ENCODE results near the gene TTC12.

Gene TTC12

GRCh38 chr11:113372309-113372708 lies 57.9 kb downstream of the TTC12 start:
- DNase-seq (ENCODE audit: low spot score) (no peak), FAIRE-seq (no peak)

GRCh38 chr11:113373306-113373705 lies 58.9 kb downstream of the TTC12 start:
- no peak for DNase-seq (ENCODE audit: low spot score)

DNA sequence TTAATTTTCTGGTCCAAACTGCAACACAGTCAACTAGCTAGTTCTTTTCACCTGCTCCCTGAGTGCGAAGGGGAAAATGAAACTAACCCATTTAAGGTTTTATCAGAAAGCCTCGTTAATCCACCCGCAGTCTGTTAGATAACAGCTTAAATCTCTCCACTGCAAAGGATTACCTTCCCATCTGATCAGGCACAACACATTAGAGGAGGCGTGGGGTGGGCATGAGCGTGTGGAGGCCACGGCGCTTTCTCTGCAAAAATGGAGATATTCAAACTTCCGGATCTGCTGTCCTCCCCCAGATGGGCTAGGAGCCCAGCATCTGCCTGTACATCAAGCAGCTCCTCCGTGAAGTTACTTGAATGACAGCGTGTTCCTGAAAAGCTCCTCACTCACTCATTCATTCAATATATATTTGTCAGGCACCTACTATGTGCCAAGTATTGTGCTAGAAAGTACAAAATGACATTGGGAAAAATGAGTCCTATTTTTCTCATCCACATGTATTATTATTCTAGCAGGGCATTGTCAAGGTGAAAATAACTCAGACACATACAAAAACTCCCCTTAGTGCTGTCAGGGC lies 59.7 kb downstream of the TTC12 start:
- FAIRE-seq (no peak), DNase-seq (ENCODE audit: low spot score) (no peak)

More at GRCh38 chr11:113373306-113373705, 58.9 kb downstream of the TTC12 start:
- FAIRE-seq, result no peak

- DNase-seq (ENCODE audit: low spot score) (no peak), FAIRE-seq (no peak)
Observed at GRCh38 chr11:113375402-113375801, 61.0 kb downstream of the TTC12 start.

DNA sequence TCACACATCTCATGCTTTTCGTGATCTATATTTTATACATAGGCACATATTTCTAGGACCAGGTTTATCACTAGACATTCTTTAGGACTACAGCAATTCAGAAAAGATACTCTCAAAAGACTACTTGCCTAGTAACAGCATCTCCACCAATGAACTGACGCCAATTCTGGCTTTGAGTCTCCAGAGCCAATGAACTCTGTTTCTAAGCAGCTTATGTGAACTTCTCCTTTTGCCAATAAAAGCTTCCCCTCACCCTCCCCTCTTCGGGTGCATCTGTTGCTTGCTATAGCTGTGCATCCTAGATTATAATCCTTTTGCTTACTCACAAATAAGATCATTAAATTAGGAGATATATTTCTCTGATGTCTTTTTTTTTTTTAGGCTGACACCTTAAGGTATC lies 61.8 kb downstream of the TTC12 start:
- no peak for FAIRE-seq
- no peak for DNase-seq (ENCODE audit: low spot score)

DNA sequence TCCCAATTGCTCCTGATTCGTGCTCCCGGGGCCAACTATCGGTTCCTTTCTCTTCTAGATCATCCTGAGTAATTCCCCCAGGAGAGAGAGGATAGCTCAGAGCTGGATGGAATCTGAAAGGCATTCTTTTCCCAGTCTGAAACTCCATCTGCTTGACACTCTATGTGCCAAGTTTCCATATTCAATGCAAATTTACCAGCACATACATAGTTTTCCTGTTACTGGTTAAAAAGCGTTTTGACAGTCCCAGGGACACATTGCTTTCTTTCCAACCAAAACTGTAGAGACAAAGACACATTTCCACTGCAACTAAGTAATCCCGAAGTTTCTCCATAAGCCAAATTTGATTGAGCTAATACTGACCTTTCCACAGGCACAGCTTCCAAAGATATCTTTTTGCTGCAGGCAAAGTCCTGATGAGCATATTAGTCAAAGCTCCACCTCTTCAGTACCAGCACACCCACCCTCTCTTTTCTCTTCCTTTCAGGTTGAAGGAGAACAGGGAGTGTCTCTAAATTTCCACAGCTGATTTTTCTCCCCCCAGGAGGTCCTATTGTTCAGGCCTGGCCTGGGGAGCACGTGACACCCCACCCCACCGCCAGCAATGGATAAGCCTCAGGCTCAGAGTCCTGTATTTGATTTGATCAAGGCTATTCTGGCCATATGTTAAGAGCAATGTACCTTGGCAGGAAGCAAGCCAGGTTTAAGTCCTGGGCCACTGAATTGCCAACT lies 63.5 kb downstream of the TTC12 start:
- DNase-seq (ENCODE audit: low spot score) (no peak), FAIRE-seq (no peak)

DNA sequence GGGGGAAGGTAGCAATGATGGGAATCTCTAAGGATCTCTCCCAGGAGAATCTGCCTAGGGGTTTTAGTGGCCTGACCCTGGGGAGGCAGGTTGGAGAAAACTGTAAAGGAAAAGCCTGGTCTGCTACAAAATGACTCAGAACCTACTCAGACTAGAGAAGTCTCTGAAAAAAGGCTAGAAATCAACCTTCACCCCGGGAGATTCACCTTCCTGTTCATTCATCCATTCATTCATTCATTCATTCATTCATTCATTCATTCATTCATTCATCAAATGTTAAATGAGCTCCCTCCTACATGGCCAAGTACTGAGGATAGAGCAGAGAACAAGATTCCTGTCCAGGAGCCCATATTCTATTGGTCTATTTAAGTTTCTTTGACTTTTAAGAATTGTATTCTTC lies 64.3 kb downstream of the TTC12 start:
- no peak for FAIRE-seq
- DNase-seq (ENCODE audit: low spot score), result no peak

DNA sequence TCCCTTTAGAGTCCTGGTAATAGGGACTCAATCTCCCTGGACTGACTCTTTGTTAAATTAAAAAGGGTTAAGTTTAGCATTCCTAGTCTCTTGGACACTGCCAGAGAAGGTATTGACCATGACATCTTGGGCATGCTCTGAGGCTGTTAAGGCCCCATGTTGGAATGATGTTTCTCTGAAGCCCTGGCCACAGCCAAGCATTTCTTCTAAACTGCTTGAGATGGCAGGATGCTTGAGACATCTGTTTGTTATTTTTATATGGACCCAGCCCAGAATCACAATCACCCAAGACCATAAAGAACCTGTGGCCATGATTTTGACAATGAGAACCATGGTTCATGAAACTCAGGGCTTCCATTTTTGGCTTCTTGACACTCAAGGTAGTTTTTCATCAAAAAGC lies 67.7 kb downstream of the TTC12 start:
- DNase-seq (ENCODE audit: low spot score) (no peak), FAIRE-seq (no peak)

DNA sequence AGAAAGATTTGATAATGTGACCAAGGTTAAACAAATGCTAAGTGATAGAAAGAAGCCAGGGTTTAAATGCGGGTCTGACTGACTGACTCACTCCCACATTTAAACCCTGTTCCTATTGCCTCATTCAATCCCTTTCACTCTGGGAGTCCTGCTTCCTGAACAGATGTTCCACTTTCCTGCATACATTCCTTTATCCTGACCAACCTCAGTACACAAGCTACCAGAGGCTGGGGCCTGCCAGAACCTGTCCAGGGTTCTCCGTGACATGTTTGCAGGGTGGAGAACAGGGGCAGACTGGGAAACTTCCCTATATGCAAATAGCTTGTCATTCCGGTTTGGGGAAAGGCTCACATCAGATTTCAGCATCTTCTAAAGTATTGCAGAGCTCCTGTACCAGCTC lies 70.2 kb downstream of the TTC12 start:
- no peak for DNase-seq (ENCODE audit: low spot score)
- FAIRE-seq, result no peak

DNA sequence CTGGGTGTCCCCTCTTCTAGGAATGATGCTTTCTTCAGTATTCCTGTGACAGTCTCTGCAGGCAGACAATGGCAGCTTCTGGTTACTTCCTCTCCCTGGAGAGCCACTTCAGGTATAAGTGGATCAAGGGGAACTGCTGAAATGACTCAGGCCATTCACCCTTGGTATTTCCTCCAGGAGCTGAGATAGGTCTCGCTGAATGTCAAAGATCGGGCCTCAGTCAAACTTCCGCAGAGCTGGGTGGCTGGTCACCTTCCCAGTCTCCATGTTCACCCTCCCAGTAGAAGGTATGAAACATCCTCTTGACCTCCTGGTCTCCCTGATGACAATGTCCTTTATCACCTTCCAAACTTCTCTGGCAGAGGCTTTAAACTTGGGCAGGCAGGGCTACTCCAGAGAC lies 71.4 kb downstream of the TTC12 start:
- FAIRE-seq, result no peak
- DNase-seq (ENCODE audit: low spot score), result no peak

GRCh38 chr11:113386866-113387265 lies 72.5 kb downstream of the TTC12 start:
- DNase-seq (ENCODE audit: low spot score), result no peak
- no peak for FAIRE-seq

DNA sequence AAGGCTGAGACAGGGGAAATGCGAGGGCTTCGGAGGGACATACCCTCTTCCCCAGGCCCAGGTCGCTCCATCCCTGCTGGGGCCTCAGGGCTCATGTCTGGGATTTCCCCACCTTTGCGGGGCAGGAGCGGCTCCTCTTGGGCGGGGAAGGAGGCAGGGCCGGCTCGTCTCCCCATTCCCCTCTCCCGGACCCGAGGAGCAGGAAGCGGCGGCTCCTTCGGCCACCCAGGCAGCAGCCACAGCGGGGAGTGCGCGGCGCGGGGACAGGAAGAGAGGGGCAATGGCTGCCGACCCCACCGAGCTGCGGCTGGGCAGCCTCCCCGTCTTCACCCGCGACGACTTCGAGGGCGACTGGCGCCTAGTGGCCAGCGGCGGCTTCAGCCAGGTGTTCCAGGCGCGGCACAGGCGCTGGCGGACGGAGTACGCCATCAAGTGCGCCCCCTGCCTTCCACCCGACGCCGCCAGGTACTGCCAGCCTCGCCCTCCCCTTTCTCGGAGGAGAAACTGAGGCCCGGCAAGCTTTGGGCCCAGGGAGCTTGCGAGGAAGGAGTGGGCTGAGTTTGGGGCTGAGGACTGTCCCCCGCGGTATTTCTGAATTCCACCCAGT lies 73.3 kb downstream of the TTC12 start, which contains the start of gene ANKK1:
Gene ANKK1, plus strand, starts transcription at position 175 of the 607 bp plus-strand sequence. Its CDS starts 106 bp downstream, at position 281.
- DNase-seq (ENCODE audit: low spot score), result no peak

GRCh38 chr11:113389272-113389671 lies 74.9 kb downstream of the TTC12 start:
- DNase-seq (ENCODE audit: low spot score) (no peak), FAIRE-seq (no peak)

More for the DNA sequence above, 73.3 kb downstream of the TTC12 start, which contains the start of gene ANKK1:
- no peak for FAIRE-seq

- FAIRE-seq (no peak), DNase-seq (ENCODE audit: low spot score) (no peak)
Observed at GRCh38 chr11:113392236-113392921, 78.0 kb downstream of the TTC12 start.

DNA sequence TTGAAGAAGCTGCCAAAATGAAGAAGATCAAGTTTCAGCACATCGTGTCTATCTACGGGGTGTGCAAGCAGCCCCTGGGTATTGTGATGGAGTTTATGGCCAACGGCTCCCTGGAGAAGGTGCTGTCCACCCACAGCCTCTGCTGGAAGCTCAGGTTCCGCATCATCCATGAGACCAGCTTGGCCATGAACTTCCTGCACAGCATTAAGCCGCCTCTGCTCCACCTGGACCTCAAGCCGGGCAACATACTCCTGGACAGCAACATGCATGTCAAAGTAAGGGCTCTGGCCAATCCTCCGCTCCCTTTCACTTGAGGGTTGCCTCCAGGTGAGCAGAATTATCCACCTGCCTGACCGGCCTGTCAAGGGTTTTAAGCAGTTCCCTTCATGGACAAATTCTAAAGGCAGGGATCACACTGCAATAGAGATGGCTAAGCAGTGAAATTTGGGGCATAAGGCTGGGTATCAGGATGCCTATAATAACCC lies 79.2 kb downstream of the TTC12 start:
- FAIRE-seq (no peak), DNase-seq (ENCODE audit: low spot score) (no peak)

DNA sequence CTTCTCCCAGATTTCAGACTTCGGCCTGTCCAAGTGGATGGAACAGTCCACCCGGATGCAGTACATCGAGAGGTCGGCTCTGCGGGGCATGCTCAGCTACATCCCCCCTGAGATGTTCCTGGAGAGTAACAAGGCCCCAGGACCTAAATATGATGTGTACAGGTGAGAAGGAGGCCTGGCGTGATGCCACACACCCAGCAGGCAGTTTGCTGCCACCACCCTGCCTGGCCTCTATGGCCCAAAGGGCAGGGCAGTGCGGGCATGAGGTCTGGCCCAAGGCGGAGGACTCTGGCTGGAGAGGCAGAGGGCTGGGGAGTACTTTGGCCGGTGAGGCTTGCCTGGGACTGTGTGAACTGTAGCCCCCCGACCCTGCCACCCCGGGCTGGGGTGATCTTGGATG lies 80.5 kb downstream of the TTC12 start:
- no peak for DNase-seq (ENCODE audit: low spot score)
- FAIRE-seq, result no peak

- DNase-seq (ENCODE audit: low spot score) (no peak), FAIRE-seq (no peak)
Observed at GRCh38 chr11:113395782-113396336, 81.5 kb downstream of the TTC12 start.

- DNase-seq (ENCODE audit: low spot score) (no peak), FAIRE-seq (no peak)
Observed at GRCh38 chr11:113396690-113397089, 82.3 kb downstream of the TTC12 start.

GRCh38 chr11:113397212-113397611 lies 82.8 kb downstream of the TTC12 start:
- DNase-seq (ENCODE audit: low spot score) (no peak), FAIRE-seq (no peak)

DNA sequence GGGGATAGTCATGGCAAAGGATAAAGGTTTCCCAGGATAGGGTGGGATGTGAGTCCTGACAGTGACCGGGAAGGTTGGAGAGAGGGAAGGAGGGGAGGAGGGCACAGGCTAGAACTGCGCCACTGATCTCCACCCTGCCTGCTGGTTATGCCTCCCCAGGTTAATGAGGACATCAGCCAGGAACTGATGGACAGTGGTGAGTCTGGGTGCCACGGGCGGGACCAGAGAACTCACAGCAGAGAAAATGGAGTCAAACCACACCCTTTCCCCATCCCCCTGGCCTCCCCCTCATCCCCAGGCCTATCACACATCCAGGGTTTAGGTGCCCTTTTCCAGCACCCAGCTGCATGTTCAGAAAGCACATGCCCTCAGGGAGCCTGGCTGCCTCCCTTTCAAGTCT lies 83.4 kb downstream of the TTC12 start:
- no peak for FAIRE-seq
- no peak for DNase-seq (ENCODE audit: low spot score)

DNA sequence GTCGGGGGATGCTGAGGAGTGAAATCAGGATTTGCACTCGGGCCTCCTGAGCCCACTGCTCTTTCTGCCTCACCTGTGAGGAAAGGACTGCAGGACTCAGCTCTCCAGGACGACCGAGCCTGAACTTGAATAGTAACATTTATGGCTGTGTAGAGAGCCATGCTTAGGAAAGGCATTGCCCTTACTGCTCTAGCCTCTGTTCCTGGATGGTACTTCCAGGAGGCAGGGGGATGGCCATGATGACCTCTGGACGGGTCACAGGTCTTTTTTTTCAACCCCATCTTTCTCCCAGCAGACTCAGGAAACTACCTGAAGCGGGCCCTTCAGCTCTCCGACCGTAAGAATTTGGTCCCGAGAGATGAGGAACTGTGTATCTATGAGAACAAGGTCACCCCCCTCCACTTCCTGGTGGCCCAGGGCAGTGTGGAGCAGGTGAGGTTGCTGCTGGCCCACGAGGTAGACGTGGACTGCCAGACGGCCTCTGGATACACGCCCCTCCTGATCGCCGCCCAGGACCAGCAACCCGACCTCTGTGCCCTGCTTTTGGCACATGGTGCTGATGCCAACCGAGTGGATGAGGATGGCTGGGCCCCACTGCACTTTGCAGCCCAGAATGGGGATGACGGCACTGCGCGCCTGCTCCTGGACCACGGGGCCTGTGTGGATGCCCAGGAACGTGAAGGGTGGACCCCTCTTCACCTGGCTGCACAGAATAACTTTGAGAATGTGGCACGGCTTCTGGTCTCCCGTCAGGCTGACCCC lies 84.5 kb downstream of the TTC12 start:
- DNase-seq (ENCODE audit: low spot score) (no peak), FAIRE-seq (no peak)

Measured in RCC 7860 (cell line).